ENCODE measurements around the gene GJC2.

Gene GJC2

DNA sequence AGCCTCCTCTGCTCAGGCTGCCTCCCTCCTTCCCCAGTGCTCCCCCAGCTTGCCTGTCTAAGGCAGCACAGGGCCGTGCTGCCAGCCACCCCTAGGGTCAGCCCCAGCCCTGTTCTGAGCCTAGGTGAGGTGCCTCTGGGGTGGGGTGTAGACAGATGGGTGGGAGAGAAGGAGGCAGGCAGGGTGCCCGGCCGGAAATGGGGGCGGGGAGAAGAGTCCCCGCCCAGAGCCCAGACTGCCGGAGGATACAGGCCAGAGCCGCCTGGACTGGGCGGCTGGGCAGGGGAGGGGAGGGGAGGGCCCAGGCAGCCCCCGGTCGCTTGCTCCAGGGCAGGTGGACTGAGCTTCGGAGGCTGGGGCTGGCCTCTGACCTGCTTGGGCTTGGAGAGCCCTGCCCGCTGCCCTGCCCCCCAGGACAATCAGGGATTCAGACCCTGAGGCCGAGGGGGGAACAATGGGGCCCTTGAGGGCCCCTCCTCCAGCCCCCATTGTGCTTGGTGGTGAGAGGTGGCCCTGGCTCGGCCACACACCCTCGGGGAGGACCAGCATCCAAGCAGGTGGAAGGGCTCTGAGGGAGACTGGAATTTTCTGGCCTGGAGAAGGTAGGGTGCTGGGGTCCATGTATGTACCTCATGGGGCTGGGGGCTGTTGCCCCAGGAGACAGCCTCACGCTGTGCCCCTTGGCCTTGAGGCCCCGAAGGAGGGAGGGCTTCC is at the start of gene GJC2:
GJC2 (plus strand) TSS at position 525 of the 714 bp plus-strand sequence. CDS start 7,829 bp downstream, outside the sequence.
- H3K4me3 ChIP-seq (ENCODE audit: control insufficient read depth, low read depth, low read length), result no peak within 1 kb of the TSS
- no peak for DNase-seq (ENCODE audit: low read depth)
- TF ChIP-seq, protein P1, sequence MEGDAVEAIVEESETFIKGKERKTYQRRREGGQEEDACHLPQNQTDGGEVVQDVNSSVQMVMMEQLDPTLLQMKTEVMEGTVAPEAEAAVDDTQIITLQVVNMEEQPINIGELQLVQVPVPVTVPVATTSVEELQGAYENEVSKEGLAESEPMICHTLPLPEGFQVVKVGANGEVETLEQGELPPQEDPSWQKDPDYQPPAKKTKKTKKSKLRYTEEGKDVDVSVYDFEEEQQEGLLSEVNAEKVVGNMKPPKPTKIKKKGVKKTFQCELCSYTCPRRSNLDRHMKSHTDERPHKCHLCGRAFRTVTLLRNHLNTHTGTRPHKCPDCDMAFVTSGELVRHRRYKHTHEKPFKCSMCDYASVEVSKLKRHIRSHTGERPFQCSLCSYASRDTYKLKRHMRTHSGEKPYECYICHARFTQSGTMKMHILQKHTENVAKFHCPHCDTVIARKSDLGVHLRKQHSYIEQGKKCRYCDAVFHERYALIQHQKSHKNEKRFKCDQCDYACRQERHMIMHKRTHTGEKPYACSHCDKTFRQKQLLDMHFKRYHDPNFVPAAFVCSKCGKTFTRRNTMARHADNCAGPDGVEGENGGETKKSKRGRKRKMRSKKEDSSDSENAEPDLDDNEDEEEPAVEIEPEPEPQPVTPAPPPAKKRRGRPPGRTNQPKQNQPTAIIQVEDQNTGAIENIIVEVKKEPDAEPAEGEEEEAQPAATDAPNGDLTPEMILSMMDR (conservative IDR thresholded peaks at IDR 0.05; ENCODE audit: control insufficient read depth, insufficient read depth, low read depth, low read length), result no peak

DNA sequence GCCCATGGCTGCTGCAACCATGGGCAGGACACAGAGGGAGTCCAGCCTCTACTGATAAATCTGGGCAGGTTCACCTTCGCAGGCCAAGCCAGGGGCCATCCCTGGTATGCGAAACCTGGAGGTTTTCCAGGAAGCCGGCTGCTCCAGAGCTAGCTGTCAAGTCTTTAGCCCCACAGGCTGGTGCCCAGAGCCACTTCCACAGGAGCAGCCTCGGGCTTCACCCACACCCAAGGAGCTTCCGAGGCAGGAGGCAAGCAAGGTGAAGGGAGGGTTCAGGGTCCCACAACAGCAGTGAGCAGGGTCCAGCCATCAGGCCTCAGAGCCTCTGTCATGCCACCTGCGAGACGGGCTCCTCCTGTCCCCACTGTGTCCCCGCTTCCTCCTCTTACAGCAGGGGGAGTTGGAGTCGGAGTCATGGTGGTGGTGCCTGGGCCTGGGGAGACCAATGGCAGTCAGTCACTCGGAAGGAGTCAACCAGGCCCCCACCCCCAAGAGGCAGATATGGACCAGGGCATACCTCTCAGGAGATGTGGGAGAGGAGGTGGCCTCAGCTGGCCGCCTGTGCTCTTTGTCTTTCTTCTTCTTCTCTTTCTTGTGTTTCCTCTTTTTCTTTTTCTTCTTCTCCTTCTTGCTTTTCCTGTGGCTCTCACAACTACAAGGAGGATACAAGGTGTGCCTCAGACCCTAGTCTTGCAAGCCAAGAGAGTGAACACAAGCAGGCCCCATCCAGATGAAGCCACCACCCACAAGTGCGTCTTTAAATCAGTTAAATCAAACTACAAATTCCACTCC is 48.7 kb upstream of the GJC2 start:
- TF ChIP-seq, protein P1 (conservative IDR thresholded peaks at IDR 0.05; ENCODE audit: control insufficient read depth, insufficient read depth, low read depth, low read length), result no peak
- no peak overlapping the region for H3K4me3 ChIP-seq (ENCODE audit: control insufficient read depth, low read depth, low read length)
- no peak for DNase-seq (ENCODE audit: low read depth)

DNA sequence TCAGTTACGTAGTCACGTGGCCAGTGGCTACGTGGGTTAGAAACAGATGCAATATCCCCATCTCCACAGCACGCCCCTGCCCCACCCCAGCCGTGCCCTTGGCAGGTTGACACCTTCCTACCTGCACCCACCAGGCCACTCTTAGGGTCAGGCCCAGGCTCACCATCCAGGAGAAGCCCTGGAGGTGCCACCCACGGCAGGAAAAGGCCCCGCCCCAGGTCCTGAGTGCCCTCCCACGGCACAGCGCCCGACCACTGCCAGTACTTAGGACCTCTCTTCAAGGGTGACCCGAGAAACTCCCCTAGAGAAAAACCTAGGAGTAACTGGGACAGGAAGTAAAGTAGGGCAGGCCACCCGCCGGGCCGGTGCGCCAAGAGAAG is 48.1 kb upstream of the GJC2 start:
- H3K4me3 ChIP-seq (ENCODE audit: control insufficient read depth, low read depth, low read length), result peak overlapping the region; percentile 78
- TF ChIP-seq, protein P1 (conservative IDR thresholded peaks at IDR 0.05; ENCODE audit: control insufficient read depth, insufficient read depth, low read depth, low read length), result no peak
- no peak for DNase-seq (ENCODE audit: low read depth)

DNA sequence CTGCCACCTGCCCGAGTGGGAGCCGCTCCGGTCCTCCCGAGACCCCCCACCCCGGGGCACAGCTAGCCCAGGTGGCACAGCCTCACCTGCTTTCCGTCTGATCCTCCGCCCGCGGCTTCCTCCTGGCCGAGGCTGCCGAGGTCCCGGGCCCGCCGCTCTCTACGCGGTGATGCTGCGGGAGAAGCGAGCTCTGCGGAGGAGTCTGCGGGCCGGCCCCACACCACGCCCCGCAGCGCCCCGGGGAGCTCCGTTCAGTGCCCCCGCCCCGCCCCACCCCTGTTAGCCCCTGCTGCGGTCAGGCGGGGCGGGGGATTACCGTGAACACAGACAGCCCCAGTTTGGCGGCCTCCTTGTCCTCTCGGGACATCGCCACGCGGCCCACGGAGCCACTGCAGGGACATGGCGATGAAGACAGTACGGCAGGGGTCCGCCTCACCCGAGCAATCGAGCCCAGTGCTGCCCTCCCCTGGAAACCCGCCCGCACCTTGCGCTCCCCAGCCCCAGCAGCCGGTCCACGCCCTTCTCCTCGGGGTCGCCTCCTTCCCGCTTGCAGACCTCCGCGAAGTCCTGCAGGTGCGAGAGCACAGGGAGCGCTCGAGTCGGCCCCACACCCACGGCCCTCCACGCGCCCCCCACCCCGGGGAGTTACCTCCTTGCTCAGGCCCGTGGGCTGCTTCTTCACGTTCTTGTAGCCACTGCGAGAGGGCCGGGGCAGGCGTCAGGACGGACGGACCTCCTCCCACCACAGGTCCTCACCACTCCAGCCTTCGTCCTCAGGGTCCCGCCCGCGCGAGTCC is 47.5 kb upstream of the GJC2 start:
- no peak for DNase-seq (ENCODE audit: low read depth)
- TF ChIP-seq, protein P1 (conservative IDR thresholded peaks at IDR 0.05; ENCODE audit: control insufficient read depth, insufficient read depth, low read depth, low read length), result no peak
- peak overlapping the region; percentile 78 for H3K4me3 ChIP-seq (ENCODE audit: control insufficient read depth, low read depth, low read length)

DNA sequence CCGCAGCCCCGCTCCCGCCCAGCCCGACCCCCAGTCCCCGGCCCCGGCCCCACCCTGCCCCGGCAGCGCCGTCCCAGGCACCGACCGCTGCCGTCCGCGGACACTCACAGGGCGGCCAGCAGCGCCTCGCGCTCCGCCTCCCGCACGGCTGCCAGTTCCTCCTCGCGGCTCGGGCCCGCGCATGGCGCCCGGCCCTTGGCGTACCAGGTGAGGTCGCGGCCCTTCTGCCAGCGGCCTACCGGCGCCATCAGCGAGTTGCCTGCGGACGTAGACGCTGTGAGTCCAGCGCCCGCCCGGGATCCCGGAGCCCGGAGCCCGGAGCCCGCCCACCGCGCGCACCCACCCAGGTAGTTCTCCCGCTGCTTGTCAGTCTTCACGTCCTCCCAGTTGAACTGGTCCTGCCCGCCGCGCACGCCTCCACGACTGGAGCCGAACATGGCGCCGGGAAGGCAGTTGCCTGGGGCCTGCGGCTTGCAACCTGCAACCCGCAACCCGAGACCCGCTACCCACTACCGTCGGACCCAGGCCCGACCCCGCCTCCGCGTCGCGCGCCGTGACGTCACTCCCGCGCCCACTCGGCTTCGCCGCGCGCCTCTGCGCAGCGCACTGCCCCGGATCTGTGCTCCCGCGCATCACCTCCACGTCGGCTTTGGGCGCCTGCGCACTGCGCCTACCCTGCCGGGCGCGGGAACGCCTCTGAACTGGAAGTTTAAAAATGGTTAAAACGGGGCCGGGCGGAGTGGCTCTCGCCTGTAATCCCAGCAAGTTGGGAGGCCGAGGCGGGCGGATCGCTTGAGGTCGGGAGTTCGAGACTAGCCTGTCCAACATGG is 46.7 kb upstream of the GJC2 start, which contains the start of gene C1orf35:
C1orf35 (minus strand) TSS at position 535 of the 830 bp plus-strand sequence; CDS start at position 437, 98 bp downstream.
- TF ChIP-seq, protein P1 (conservative IDR thresholded peaks at IDR 0.05; ENCODE audit: control insufficient read depth, insufficient read depth, low read depth, low read length), result no peak
- H3K4me3 ChIP-seq (ENCODE audit: control insufficient read depth, low read depth, low read length), result peak within 1 kb of the TSS; percentile 78
- peak; percentile 88 for DNase-seq (ENCODE audit: low read depth)

All from fibroblast of mammary gland (primary cell).